ENCODE data around the gene TLK2.
"Not testable (repeated sequence)": the region's sequence is repeated elsewhere in the genome, so short reads cannot be mapped to it uniquely, and the experiment has no call there.

DNA sequence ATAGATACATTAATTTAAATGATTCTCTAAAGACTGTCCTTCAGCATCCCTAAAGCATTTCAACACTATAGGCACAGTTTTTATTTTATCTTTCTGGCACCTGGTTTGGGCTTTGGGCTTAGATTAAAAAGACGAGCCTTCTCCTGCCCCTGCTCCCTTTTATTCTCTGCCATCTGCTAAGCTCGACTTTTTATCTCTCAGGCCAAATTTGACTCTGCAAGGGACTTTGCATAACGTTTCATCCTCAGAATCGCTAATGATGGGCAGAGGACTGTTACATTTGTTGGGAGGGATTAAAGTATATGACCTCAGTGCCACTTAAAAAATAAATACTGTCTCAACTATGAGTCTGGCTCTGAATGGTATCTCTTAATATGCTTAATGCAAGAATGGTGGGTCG lies 25.6 kb upstream of the TLK2 start:
- TF ChIP-seq, protein P1, sequence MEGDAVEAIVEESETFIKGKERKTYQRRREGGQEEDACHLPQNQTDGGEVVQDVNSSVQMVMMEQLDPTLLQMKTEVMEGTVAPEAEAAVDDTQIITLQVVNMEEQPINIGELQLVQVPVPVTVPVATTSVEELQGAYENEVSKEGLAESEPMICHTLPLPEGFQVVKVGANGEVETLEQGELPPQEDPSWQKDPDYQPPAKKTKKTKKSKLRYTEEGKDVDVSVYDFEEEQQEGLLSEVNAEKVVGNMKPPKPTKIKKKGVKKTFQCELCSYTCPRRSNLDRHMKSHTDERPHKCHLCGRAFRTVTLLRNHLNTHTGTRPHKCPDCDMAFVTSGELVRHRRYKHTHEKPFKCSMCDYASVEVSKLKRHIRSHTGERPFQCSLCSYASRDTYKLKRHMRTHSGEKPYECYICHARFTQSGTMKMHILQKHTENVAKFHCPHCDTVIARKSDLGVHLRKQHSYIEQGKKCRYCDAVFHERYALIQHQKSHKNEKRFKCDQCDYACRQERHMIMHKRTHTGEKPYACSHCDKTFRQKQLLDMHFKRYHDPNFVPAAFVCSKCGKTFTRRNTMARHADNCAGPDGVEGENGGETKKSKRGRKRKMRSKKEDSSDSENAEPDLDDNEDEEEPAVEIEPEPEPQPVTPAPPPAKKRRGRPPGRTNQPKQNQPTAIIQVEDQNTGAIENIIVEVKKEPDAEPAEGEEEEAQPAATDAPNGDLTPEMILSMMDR (conservative IDR thresholded peaks at IDR 0.05; ENCODE audit: low read depth, low read length) = not testable (repeated sequence)
- not testable (repeated sequence) for TF ChIP-seq EZH2phosphoT487 (IDR thresholded peaks at IDR 0.05; ENCODE audit: borderline replicate concordance, low read length)

Measured in PC-3 (cell line).